ENCODE results near the gene EAF1.

GRCh38 chr3:15404767-15405166, 22.6 kb upstream of the EAF1 start:
- no peak for TF ChIP-seq CTCF (IDR thresholded peaks at IDR 0.05)
- no peak for TF ChIP-seq POLR2AphosphoS5 (IDR thresholded peaks at IDR 0.05)
